HepG2 (cell line): ENCODE data around the gene MXI1.

Source experiments
- BCL6 ChIP-seq: IDR thresholded peaks from 2 replicates; pipeline ENCODE4 v1.6.1; 2016; ENCODE audit warnings: missing genetic modification reagents, missing compliant biosample characterization
- EP300 ChIP-seq, 3 experiments: sonication (generic) in 1 of 3; formaldehyde crosslinking in 1 of 3; IDR thresholded peaks; 2 replicates each; pipeline versions ENCODE4 v1.5.1 to v1.6.1; 2011 to 2020; ENCODE audit warnings: low read depth in 2 of 3, low read length in 2 of 3, borderline replicate concordance in 1 of 3, improper control_type of control experiment in 1 of 3, mild to moderate bottlenecking in 1 of 3, missing genetic modification reagents in 1 of 3, moderate library complexity in 1 of 3
- NFE2L1 ChIP-seq: sonication (generic); formaldehyde crosslinking; IDR thresholded peaks from 2 replicates; pipeline ENCODE4 v1.4.0; 2020; ENCODE audit warnings: missing genetic modification reagents, mild to moderate bottlenecking, borderline replicate concordance
- PHF8 ChIP-seq: sonication (generic); formaldehyde crosslinking; IDR thresholded peaks from 2 replicates; pipeline ENCODE4 v1.5.0; 2020; ENCODE audit warnings: missing genetic modification reagents
- RXRA ChIP-seq: sonication (generic); formaldehyde crosslinking; IDR thresholded peaks from 2 replicates; pipeline ENCODE4 v1.5.1; 2020; ENCODE audit warnings: missing genetic modification reagents
- SIX4 ChIP-seq: sonication (generic); formaldehyde crosslinking; IDR thresholded peaks from 2 replicates; pipeline ENCODE4 v1.4.0; 2020; ENCODE audit warnings: missing genetic modification reagents
- TARDBP ChIP-seq: sonication (generic); formaldehyde crosslinking; IDR thresholded peaks from 2 replicates; pipeline ENCODE4 v1.8.0; 2022; ENCODE audit warnings: mild to moderate bottlenecking, missing genetic modification reagents
- ZMYM4 ChIP-seq: sonication (generic); formaldehyde crosslinking; IDR thresholded peaks from 2 replicates; pipeline ENCODE4 v1.8.1; 2023; ENCODE audit warnings: mild to moderate bottlenecking, missing genetic modification reagents
- ZNF513 ChIP-seq: sonication (generic); formaldehyde crosslinking; conservative IDR thresholded peaks from 2 replicates; pipeline ENCODE4 v1.5.0; 2020; ENCODE audit warnings: missing genetic modification reagents
- TF ChIP-seq, protein P1 (sequence below): sonication (generic); formaldehyde crosslinking; IDR thresholded peaks from 2 replicates; pipeline ENCODE4 v1.8.0; 2022; ENCODE audit warnings: mild to moderate bottlenecking, missing genetic modification reagents; ENCODE audit not compliant: insufficient replicate concordance

DNA sequence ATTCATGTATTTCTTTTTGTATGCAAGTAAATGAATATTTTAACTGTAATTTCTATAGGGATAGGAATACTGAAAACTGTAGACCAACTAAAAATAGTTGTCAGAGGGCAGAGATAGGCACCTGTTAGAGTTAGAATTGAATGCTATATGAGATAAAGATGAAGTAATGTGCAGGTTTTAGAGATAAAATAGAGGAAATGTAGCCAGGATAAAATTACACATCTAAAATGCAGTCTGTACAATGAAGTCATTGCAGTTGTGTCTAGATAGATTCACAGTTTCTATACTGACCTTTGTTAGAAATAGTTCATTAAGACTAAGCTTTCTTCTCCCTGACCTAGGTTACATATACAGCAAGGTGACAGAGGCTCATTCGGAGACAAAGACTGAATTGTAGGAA lies 51.1 kb downstream of the MXI1 start:
- TF ChIP-seq NFE2L1 (no peak), RXRA (no peak), PHF8 (no peak), ZNF513 (CRISPR knock-in tag) (no peak), BCL6 (CRISPR knock-in tag) (no peak), EP300 (IDR thresholded peaks at IDR 0.05; ENCODE audit: low read depth in 2 of 2, low read length in 2 of 2) (no peak), EP300 (CRISPR knock-in tag; IDR thresholded peaks at IDR 0.05; ENCODE audit: borderline replicate concordance) (no peak), TARDBP (CRISPR knock-in tag) (no peak), ZMYM4 (CRISPR knock-in tag) (no peak), SIX4 (no peak)
- TF ChIP-seq, protein P1, sequence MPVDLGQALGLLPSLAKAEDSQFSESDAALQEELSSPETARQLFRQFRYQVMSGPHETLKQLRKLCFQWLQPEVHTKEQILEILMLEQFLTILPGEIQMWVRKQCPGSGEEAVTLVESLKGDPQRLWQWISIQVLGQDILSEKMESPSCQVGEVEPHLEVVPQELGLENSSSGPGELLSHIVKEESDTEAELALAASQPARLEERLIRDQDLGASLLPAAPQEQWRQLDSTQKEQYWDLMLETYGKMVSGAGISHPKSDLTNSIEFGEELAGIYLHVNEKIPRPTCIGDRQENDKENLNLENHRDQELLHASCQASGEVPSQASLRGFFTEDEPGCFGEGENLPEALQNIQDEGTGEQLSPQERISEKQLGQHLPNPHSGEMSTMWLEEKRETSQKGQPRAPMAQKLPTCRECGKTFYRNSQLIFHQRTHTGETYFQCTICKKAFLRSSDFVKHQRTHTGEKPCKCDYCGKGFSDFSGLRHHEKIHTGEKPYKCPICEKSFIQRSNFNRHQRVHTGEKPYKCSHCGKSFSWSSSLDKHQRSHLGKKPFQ = no peak
